ENCODE measurements around the gene TIMM10. TPM values are rescaled to one million over a fixed set of nuclear protein-coding genes. Genes with fewer than 3 reads are reported as not detected.

Gene TIMM10
- total and polyA plus RNA-seq, 4 donors: 27.0 to 52.1 (median 43.7) TPM

DNA sequence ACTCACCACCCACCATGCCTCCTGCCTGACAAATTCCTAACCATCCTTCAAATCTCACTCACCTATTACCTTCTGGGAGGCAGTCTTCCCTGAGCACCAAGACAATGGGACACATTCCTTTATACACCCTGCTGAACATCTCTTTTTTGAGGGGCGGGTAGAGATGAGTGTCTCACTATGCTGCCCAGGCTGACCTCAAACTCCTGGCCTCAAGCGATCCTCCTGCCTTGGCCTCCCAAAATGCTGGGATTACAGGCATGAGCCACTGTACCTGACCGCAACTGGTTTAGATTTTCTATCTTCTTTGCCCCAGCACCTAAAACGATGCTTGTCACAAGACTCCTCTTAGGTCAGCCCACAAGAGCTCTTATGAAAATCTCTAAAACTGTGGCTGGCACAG is 7.1 kb downstream of the TIMM10 start:
- whole genome bisulfite sequencing (ENCODE audit: insufficient coverage): 89% methylated on average over 4 of the region's 4 CpGs
- H3K27ac ChIP-seq (ENCODE audit: low read depth, low read length): no peak overlapping the region
- H3K36me3 ChIP-seq (ENCODE audit: control insufficient read depth, insufficient read depth, low read length): peaks cover 7% of the 10 kb centered on the region
- no peaks in the 10 kb centered on the region for H3K27me3 ChIP-seq (ENCODE audit: control insufficient read depth, insufficient read depth, low read length)
- no peak for DNase-seq (ENCODE audit: low read depth in 4 of 6, low spot score in 6 of 6)
- no peaks in the 10 kb centered on the region for H3K9me3 ChIP-seq (ENCODE audit: control insufficient read depth, insufficient read depth, low read length)
- H3K4me3 ChIP-seq (ENCODE audit: low read depth, low read length): no peak overlapping the region
- no peaks in the 10 kb centered on the region for H3K4me1 ChIP-seq (ENCODE audit: control insufficient read depth, insufficient read depth, low read length)

GRCh38 chr11:57521116-57521515 is 9.4 kb downstream of the TIMM10 start:
- no CpG with 5 or more reads among the region's 2 CpGs for WGBS (ENCODE audit: insufficient coverage)
- Histone ChIP-seq H3K4me1 (ENCODE audit: control insufficient read depth, insufficient read depth, low read length) (no peaks in the 10 kb centered on the region), H3K36me3 (ENCODE audit: control insufficient read depth, insufficient read depth, low read length) (peaks cover 7% of the 10 kb centered on the region), H3K27ac (ENCODE audit: low read depth, low read length) (no peak overlapping the region), H3K9me3 (ENCODE audit: control insufficient read depth, insufficient read depth, low read length) (no peaks in the 10 kb centered on the region), H3K27me3 (ENCODE audit: control insufficient read depth, insufficient read depth, low read length) (peaks cover under 1% of the 10 kb centered on the region), H3K4me3 (ENCODE audit: low read depth, low read length) (no peak overlapping the region)
- DNase-seq (ENCODE audit: low read depth in 4 of 6, low spot score in 6 of 6): no peak

GRCh38 chr11:57516061-57516443 is 14.5 kb downstream of the TIMM10 start:
- whole genome bisulfite sequencing (ENCODE audit: insufficient coverage): no CpG with 5 or more reads among the region's 5 CpGs
- peaks cover 31% of the 10 kb centered on the region for H3K27me3 ChIP-seq (ENCODE audit: control insufficient read depth, insufficient read depth, low read length)
- no peak overlapping the region for H3K27ac ChIP-seq (ENCODE audit: low read depth, low read length)

DNA sequence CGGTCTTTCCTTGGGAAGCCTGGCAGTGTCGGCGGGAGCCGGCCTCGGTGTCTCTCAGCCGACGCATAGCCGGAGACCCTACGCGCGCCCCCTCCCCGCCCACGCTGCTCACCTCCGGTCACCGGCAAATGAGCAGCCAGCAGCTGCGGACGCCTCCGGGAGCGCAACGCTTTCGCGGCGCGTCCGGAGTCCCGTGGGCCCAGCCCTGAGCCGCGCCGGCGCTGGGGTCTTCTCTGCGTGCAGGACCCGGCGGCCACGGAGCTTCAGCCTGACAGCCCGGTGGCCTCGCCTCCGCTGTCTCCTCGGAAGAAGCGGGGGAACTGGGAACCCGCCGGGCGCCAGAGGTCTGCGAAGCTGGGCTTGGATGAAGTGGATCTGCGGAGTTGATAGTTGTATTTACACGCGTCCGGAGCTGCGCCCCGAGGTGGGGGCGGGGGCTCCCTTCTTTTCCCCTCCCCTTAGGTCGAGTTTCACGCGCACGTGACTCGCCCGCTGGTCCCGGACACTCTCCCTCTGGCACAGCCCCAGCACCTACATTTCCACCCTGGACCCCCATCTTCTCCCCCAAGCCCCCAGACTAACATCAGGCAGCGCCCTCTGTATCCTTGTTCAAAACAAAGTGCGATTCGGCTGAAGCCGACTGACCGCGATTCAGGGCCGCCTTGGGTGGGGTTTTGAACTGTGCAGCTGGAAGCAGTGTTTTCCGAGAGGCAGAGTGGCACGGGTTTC is 15.1 kb downstream of the TIMM10 start, which contains the start of gene SLC43A1:
TSS of gene SLC43A1 (minus strand) at position 371 of the 729 bp plus-strand sequence. CDS start 1,591 bp downstream, outside the sequence.
- no peak within 1 kb of the TSS for H3K27ac ChIP-seq (ENCODE audit: low read depth, low read length)
- DNase-seq (ENCODE audit: low read depth in 4 of 6, low spot score in 6 of 6): peak in 2 of 6 donors; percentile 25 to 51

More at GRCh38 chr11:57516061-57516443, 14.5 kb downstream of the TIMM10 start:
- no peak for DNase-seq (ENCODE audit: low read depth in 4 of 6, low spot score in 6 of 6)
- Histone ChIP-seq H3K36me3 (ENCODE audit: control insufficient read depth, insufficient read depth, low read length) (no peaks in the 10 kb centered on the region), H3K9me3 (ENCODE audit: control insufficient read depth, insufficient read depth, low read length) (no peaks in the 10 kb centered on the region), H3K4me1 (ENCODE audit: control insufficient read depth, insufficient read depth, low read length) (peaks cover 23% of the 10 kb centered on the region), H3K4me3 (ENCODE audit: low read depth, low read length) (peak overlapping the region; percentile 56)

DNA sequence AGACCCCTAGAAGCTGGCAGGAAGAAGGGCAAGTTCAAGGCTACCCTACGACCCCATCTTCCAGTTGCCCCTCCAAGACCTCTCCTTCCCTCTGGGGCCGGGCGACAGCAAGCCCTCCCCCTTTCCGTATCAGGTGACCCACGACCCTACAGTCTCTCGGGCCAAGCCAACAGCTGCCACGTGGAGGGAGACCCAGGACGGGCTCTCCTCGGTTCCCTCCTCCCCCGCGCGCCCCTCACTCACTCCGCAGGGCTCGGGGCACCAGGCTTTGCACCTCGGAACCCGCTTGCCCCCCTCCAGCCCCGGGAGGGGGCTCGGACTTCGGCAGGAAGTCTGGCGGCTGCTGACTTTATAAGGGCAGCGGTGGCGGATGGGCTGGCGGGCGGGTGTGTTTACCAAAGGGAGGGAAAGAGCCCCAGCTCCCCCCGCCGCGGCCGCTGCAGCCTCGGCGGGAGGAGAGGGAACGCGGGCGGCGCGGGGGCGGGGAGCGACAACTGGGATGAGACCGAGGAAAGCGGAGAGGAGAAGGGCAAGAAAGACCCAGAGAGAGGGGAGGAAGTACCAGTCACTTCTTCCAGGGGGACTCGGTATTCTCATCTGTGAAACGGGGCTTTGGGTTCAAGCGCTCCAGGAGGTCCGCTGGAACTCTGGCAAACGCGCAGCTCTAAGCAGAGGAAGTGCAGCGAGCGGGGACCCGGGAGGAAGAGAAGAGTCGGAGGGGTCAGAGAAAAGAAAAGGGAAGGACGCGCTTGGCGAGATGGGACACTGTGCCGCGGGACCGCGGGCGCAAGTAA is 15.8 kb downstream of the TIMM10 start:
- Histone ChIP-seq H3K27ac (ENCODE audit: low read depth, low read length) (no peak overlapping the region), H3K36me3 (ENCODE audit: control insufficient read depth, insufficient read depth, low read length) (no peaks in the 10 kb centered on the region), H3K4me1 (ENCODE audit: control insufficient read depth, insufficient read depth, low read length) (peaks cover 23% of the 10 kb centered on the region), H3K9me3 (ENCODE audit: control insufficient read depth, insufficient read depth, low read length) (no peaks in the 10 kb centered on the region), H3K27me3 (ENCODE audit: control insufficient read depth, insufficient read depth, low read length) (peaks cover 31% of the 10 kb centered on the region), H3K4me3 (ENCODE audit: low read depth, low read length) (peak overlapping the region; percentile 56)
- WGBS (ENCODE audit: insufficient coverage): under 1% methylated on average over 57 of the region's 57 CpGs
- peak in 1 of 6 donors; percentile 33 for DNase-seq (ENCODE audit: low read depth in 4 of 6, low spot score in 6 of 6)

More for the DNA sequence above, 15.1 kb downstream of the TIMM10 start, which contains the start of gene SLC43A1:
- Histone ChIP-seq H3K4me3 (ENCODE audit: low read depth, low read length) (peak within 1 kb of the TSS; percentile 56), H3K27me3 (ENCODE audit: control insufficient read depth, insufficient read depth, low read length) (peaks cover 31% of the 10 kb centered on the region), H3K9me3 (ENCODE audit: control insufficient read depth, insufficient read depth, low read length) (no peaks in the 10 kb centered on the region), H3K36me3 (ENCODE audit: control insufficient read depth, insufficient read depth, low read length) (no peaks in the 10 kb centered on the region), H3K4me1 (ENCODE audit: control insufficient read depth, insufficient read depth, low read length) (peaks cover 23% of the 10 kb centered on the region)
- WGBS (ENCODE audit: insufficient coverage): under 1% methylated on average over 65 of the region's 66 CpGs

- no peaks in the 10 kb centered on the region for H3K9me3 ChIP-seq (ENCODE audit: control insufficient read depth, insufficient read depth, low read length)
- peaks cover 31% of the 10 kb centered on the region for H3K27me3 ChIP-seq (ENCODE audit: control insufficient read depth, insufficient read depth, low read length)
- H3K4me3 ChIP-seq (ENCODE audit: low read depth, low read length): peak overlapping the region; percentile 56
- peaks cover 23% of the 10 kb centered on the region for H3K4me1 ChIP-seq (ENCODE audit: control insufficient read depth, insufficient read depth, low read length)
- no peaks in the 10 kb centered on the region for H3K36me3 ChIP-seq (ENCODE audit: control insufficient read depth, insufficient read depth, low read length)
- peak in 2 of 6 donors; percentile 50 to 51 for DNase-seq (ENCODE audit: low read depth in 4 of 6, low spot score in 6 of 6)
- H3K27ac ChIP-seq (ENCODE audit: low read depth, low read length): no peak overlapping the region
- WGBS (ENCODE audit: insufficient coverage): 4% methylated on average over 35 of the region's 35 CpGs
Measured at GRCh38 chr11:57513911-57514537, 16.5 kb downstream of the TIMM10 start.

- Histone ChIP-seq H3K27ac (ENCODE audit: low read depth, low read length) (no peak overlapping the region), H3K4me3 (ENCODE audit: low read depth, low read length) (no peak overlapping the region), H3K9me3 (ENCODE audit: control insufficient read depth, insufficient read depth, low read length) (no peaks in the 10 kb centered on the region), H3K4me1 (ENCODE audit: control insufficient read depth, insufficient read depth, low read length) (peaks cover 23% of the 10 kb centered on the region), H3K36me3 (ENCODE audit: control insufficient read depth, insufficient read depth, low read length) (no peaks in the 10 kb centered on the region), H3K27me3 (ENCODE audit: control insufficient read depth, insufficient read depth, low read length) (peaks cover 31% of the 10 kb centered on the region)
- WGBS (ENCODE audit: insufficient coverage): no CpG with 5 or more reads among the region's 1 CpG
- no peak for DNase-seq (ENCODE audit: low read depth in 4 of 6, low spot score in 6 of 6)
Measured at GRCh38 chr11:57513452-57513795, 17.1 kb downstream of the TIMM10 start.

DNA sequence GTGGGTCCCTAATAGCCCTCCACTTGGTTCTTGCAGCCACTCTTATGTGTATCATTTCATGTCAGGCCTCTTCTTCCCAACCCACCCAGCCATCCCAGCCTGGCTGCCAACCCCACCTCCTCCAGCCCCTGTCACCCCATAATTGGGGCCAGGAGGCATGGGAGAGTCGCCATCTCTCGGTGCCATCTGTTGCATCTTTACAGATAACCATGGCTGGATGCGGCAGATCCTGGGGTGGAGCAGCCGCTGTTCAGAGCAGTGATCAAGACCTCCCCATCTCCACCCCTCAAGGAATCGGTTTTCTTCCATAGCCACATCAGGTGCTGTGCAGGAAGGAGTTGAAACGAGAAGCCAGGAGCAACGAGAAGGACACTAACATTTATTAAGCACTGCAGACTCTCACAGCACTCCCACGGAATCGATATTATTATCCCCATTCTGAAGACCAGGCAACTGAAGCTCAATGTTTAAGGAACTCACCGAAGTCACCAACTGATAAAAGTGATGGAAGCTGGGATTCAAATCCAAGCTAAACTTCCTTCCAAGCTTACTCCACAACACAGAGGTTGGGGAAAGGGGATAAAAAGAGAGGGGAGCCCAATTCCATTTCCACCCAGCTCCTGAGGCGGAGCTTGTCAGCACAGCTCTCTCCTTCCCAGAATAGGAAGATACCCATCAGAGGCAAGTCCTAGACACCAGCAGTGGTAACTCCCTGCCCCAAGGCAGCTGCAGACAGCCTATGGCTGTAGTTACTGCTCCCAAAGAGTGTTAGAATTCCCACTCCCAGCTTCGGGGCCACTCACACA is 17.7 kb downstream of the TIMM10 start:
- H3K4me1 ChIP-seq (ENCODE audit: control insufficient read depth, insufficient read depth, low read length): peaks cover 23% of the 10 kb centered on the region
- no peak for DNase-seq (ENCODE audit: low read depth in 4 of 6, low spot score in 6 of 6)
- 81% methylated on average over 6 of the region's 12 CpGs for WGBS (ENCODE audit: insufficient coverage)
- peaks cover 31% of the 10 kb centered on the region for H3K27me3 ChIP-seq (ENCODE audit: control insufficient read depth, insufficient read depth, low read length)
- no peak overlapping the region for H3K27ac ChIP-seq (ENCODE audit: low read depth, low read length)
- H3K36me3 ChIP-seq (ENCODE audit: control insufficient read depth, insufficient read depth, low read length): no peaks in the 10 kb centered on the region
- H3K4me3 ChIP-seq (ENCODE audit: low read depth, low read length): no peak overlapping the region
- no peaks in the 10 kb centered on the region for H3K9me3 ChIP-seq (ENCODE audit: control insufficient read depth, insufficient read depth, low read length)
